CD14-positive monocyte (primary cell): ENCODE data around the gene FOXG1. TPM values are rescaled to one million over a fixed set of nuclear protein-coding genes. Genes with fewer than 3 reads are reported as not detected.

Experiments
- DNase-seq, 3 donors: peaks; one replicate each; pipeline ENCODE4 v3.0.0-alpha.2; 2011 to 2022
- H2AFZ ChIP-seq: 2 replicates; pipeline ENCODE4 v1.6.0; 2012; ENCODE audit warnings: mild to moderate bottlenecking, low read depth, low read length, inconsistent platforms; ENCODE audit not compliant: insufficient read depth, poor library complexity, severe bottlenecking
- H3K27ac ChIP-seq, 2 donors: 1 replicate in 1 of 2; 2 replicates in 1 of 2; pipeline ENCODE4 v1.5.1; 2012 to 2013; ENCODE audit warnings: low read length in 2 of 2, control low read depth in 1 of 2, inconsistent platforms in 1 of 2, low read depth in 1 of 2, mild to moderate bottlenecking in 1 of 2
- H3K27me3 ChIP-seq, 2 donors: one replicate each; pipeline versions ENCODE4 v1.6.0 to v1.6.1; 2011 to 2013; ENCODE audit warnings: low read length in 2 of 2; ENCODE audit not compliant: control insufficient read depth in 2 of 2, insufficient read depth in 2 of 2
- H3K36me3 ChIP-seq, 2 donors: replicated peaks in 1 of 2; 1 replicate in 1 of 2; 2 replicates in 1 of 2; pipeline versions ENCODE4 v1.5.1 to v1.6.1; 2012 to 2013; ENCODE audit warnings: low read length in 2 of 2, control low read depth in 1 of 2, inconsistent platforms in 1 of 2, mild to moderate bottlenecking in 1 of 2; ENCODE audit not compliant: insufficient read depth in 2 of 2, control insufficient read depth in 1 of 2
- H3K4me1 ChIP-seq, 2 donors: 1 replicate in 1 of 2; 2 replicates in 1 of 2; pipeline versions ENCODE4 v1.5.1 to v1.6.1; 2012 to 2013; ENCODE audit warnings: low read length in 2 of 2, control low read depth in 1 of 2, inconsistent platforms in 1 of 2, mild to moderate bottlenecking in 1 of 2, moderate library complexity in 1 of 2; ENCODE audit not compliant: insufficient read depth in 2 of 2, control insufficient read depth in 1 of 2
- H3K4me2 ChIP-seq: replicated peaks from 2 replicates; pipeline ENCODE3; 2012; ENCODE audit warnings: low read length, moderate library complexity, mild to moderate bottlenecking; ENCODE audit not compliant: poor library complexity, severe bottlenecking; ENCODE audit errors: extremely low read depth
- H3K4me3 ChIP-seq, 3 experiments: fragments of 200-600 bp in 1 of 3; sonication (generic) in 1 of 3; replicated peaks in 1 of 3; 1 replicate in 2 of 3; 2 replicates in 1 of 3; pipeline ENCODE4 v1.5.1; 2011 to 2013; ENCODE audit warnings: low read length in 3 of 3, mild to moderate bottlenecking in 3 of 3, control low read depth in 2 of 3, low read depth in 2 of 3, inconsistent platforms in 1 of 3, moderate library complexity in 1 of 3
- H3K79me2 ChIP-seq: 2 replicates; pipeline ENCODE4 v1.6.0; 2012; ENCODE audit warnings: mild to moderate bottlenecking, control low read depth, inconsistent platforms, low read length, moderate library complexity; ENCODE audit not compliant: insufficient read depth
- H3K9ac ChIP-seq: 2 replicates; pipeline ENCODE4 v1.6.0; 2017; ENCODE audit warnings: low read length, mild to moderate bottlenecking; ENCODE audit not compliant: insufficient read depth, poor library complexity, severe bottlenecking
- H3K9me3 ChIP-seq, 2 donors: replicated peaks in 1 of 2; 1 replicate in 1 of 2; 2 replicates in 1 of 2; pipeline versions ENCODE4 v1.5.1 to v1.6.1; 2012 to 2013; ENCODE audit warnings: low read length in 2 of 2, control low read depth in 1 of 2; ENCODE audit not compliant: control insufficient read depth in 1 of 2, insufficient read depth in 1 of 2
- H4K20me1 ChIP-seq: 2 replicates; pipeline ENCODE4 v1.6.0; 2012; ENCODE audit warnings: mild to moderate bottlenecking, low read length, control low read depth, moderate library complexity; ENCODE audit not compliant: insufficient read depth
- H3K27ac Mint-ChIP-seq, 7 donors: one replicate each; pipeline ENCODE4 v1.8.0; 2020; ENCODE audit warnings: mild to moderate bottlenecking in 7 of 7, mixed read lengths in 7 of 7, moderate library complexity in 6 of 7, inconsistent platforms in 2 of 7
- H3K27me3 Mint-ChIP-seq, 3 donors: one replicate each; pipeline ENCODE4 v1.8.0; 2021 to 2022; ENCODE audit warnings: low read depth in 3 of 3, mild to moderate bottlenecking in 3 of 3, mixed read lengths in 3 of 3, moderate library complexity in 3 of 3, inconsistent platforms in 1 of 3
- H3K36me3 Mint-ChIP-seq, 2 donors: one replicate each; pipeline ENCODE4 v1.8.0; 2020; ENCODE audit warnings: mixed read lengths in 2 of 2, inconsistent platforms in 1 of 2, mild to moderate bottlenecking in 1 of 2
- H3K4me1 Mint-ChIP-seq: one replicate; pipeline ENCODE4 v1.8.0; 2020; ENCODE audit warnings: mild to moderate bottlenecking, mixed read lengths
- H3K4me3 Mint-ChIP-seq, 2 donors: one replicate each; pipeline ENCODE4 v1.8.0; 2020; ENCODE audit warnings: mild to moderate bottlenecking in 2 of 2, mixed read lengths in 2 of 2, moderate library complexity in 1 of 2
- H3K9me3 Mint-ChIP-seq, 7 donors: one replicate each; pipeline ENCODE4 v1.8.0; 2020 to 2022; ENCODE audit warnings: mixed read lengths in 7 of 7, mild to moderate bottlenecking in 6 of 7, moderate library complexity in 6 of 7, inconsistent platforms in 2 of 7
- WGBS: methylation state at CpG from one replicate; pipeline ENCODE4 v1.1.5; 2013; ENCODE audit warnings: missing lambda C conversion rate; ENCODE audit not compliant: insufficient coverage; 5-methylcytosine and 5-hydroxymethylcytosine counted together
- intact Hi-C, 2 donors: fragments of 100-400 bp; cut with micrococcal nuclease; formaldehyde crosslinking; loops; one replicate each; pipeline versions ENCODE4 v1.15.0 to v1.15.1; 2023
- polyA plus RNA-seq, 3 donors: library from polyadenylated mRNA; depleted of rRNA in 1 of 3; unstranded in 2 of 3; stranded (reverse) in 1 of 3; fragments of 300-500 nt in 2 of 3; fragments of >200 nt in 1 of 3; fragmentation: Illumina TruSeq in 2 of 3; gene quantifications; 1 replicate in 2 of 3; 2 replicates in 1 of 3; pipeline ENCODE4 v1.2.3, GENCODE V29; 2012 to 2021
- TF ChIP-seq, protein P1 (sequence below): fragments of 200-600 bp; IDR thresholded peaks from one replicate; pipeline ENCODE4 v1.8.0; 2022; ENCODE audit warnings: antibody characterized with exemption, mild to moderate bottlenecking

The FOXG1 gene
- polyA plus RNA-seq, 3 donors, result not detected

DNA sequence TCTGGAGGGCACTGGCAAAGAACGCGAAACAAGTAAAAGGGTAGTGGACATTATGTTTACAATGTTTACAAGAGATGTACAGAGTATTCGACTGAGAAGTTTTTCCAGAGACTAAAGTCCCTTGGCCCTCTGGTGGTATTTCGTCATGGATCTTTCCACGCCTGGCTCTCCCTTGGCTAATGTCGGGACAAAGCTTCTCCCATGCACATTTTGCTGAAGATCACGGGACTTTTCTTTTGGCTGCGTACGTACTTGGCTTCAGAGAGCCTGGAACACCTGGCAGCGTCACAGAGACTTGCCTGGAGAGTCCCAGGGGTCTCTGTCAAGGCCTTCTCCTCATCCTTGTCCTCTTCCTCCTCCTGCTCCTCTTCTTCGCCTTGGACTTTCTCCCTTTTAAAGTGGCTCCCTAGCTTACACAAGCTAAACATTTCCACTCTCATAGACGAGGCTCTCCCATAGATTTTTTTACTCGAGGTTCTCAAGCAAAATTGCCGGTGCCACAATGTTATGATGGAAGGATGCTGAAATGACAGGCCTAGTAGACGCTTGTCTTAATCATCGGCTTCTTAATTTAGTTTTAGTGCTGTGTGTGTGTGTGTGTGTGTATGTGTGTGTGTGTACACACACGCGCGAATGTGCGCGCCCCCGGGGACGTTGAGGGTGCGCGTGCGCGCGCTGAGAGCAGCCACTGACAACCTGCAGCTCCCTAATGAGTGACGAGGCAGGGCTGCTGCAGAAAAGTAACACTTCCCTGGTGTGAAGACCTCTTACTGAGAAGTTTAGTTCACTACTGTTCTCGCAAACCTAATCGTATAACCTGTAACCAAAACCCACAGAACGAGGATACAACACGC lies 4.9 kb upstream of the FOXG1 start:
- Mint-ChIP-seq H3K27ac (no peak overlapping the region), H3K9me3 (peaks cover 0 to 55% (median 30%) of the 10 kb centered on the region in 7 donors), H3K27me3 (peaks cover 91 to 96% (median 95%) of the 10 kb centered on the region in 3 donors), H3K36me3 (peaks cover 0 to 3% of the 10 kb centered on the region in 2 donors), H3K4me3 (peak overlapping the region in 1 of 2 donors; percentile 64), H3K4me1 (peaks cover 10% of the 10 kb centered on the region)
- no peak overlapping the region for H3K4me3 ChIP-seq
- H3K27ac ChIP-seq, result no peak overlapping the region
- H3K27me3 ChIP-seq, result peaks cover 96 to 99% of the 10 kb centered on the region in 2 donors
- H3K79me2 ChIP-seq, result no peaks in the 10 kb centered on the region
- intact Hi-C loops, result no loop called here
- H3K9ac ChIP-seq, result no peak overlapping the region
- WGBS, result 9% methylated on average over 22 of the region's 33 CpGs
- H2AFZ ChIP-seq, result no peak overlapping the region
- no peaks in the 10 kb centered on the region for H4K20me1 ChIP-seq
- H3K9me3 ChIP-seq, result peaks cover 6 to 66% of the 10 kb centered on the region in 2 donors
- TF ChIP-seq, protein P1, sequence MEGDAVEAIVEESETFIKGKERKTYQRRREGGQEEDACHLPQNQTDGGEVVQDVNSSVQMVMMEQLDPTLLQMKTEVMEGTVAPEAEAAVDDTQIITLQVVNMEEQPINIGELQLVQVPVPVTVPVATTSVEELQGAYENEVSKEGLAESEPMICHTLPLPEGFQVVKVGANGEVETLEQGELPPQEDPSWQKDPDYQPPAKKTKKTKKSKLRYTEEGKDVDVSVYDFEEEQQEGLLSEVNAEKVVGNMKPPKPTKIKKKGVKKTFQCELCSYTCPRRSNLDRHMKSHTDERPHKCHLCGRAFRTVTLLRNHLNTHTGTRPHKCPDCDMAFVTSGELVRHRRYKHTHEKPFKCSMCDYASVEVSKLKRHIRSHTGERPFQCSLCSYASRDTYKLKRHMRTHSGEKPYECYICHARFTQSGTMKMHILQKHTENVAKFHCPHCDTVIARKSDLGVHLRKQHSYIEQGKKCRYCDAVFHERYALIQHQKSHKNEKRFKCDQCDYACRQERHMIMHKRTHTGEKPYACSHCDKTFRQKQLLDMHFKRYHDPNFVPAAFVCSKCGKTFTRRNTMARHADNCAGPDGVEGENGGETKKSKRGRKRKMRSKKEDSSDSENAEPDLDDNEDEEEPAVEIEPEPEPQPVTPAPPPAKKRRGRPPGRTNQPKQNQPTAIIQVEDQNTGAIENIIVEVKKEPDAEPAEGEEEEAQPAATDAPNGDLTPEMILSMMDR, result no peak
- DNase-seq, result no peak
- H3K36me3 ChIP-seq, result no peaks in the 10 kb centered on the region
- H3K4me1 ChIP-seq, result no peaks in the 10 kb centered on the region
- H3K4me2 ChIP-seq, result no peak overlapping the region

DNA sequence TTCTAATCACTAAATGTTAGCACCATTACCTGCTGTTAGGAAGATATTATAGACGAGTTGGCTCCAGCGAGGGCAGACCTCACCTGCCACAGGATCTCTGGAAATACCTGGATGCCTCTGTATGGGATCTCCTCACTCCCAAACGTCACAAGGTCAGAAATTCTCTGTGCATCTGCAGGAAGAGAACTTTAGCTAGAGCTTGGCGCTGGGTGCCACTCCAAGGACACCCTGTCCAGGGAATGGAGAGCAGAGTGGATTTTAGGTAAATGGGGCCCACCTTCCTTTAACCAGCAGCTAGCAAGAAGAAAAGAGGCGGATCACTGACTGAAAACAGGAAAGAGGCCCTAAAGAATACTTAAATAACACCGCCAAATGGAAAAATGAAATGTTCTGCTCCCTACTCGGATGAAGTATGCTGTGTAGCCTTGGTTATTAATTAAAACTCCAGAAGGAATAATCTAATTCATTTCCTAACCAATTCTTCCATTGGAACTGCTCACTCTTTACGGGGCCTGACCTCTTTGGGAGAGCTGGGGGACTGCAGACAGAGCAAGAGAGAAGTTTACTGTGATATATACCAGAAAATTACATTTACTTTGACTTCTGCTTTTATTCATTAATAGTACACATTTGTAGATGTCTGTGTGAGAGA lies 4.2 kb upstream of the FOXG1 start:
- Histone ChIP-seq H3K4me1 (no peaks in the 10 kb centered on the region), H3K36me3 (no peaks in the 10 kb centered on the region), H3K27ac (no peak overlapping the region), H3K4me2 (no peak overlapping the region), H3K27me3 (peaks cover 89 to 94% of the 10 kb centered on the region in 2 donors), H2AFZ (no peak overlapping the region), H3K79me2 (no peaks in the 10 kb centered on the region), H3K9me3 (peaks cover 6 to 60% of the 10 kb centered on the region in 2 donors), H4K20me1 (no peaks in the 10 kb centered on the region), H3K4me3 (no peak overlapping the region), H3K9ac (no peak overlapping the region)
- Mint-ChIP-seq H3K27ac (peak overlapping the region in 1 of 7 donors; percentile 36), H3K9me3 (peaks cover 0 to 58% (median 32%) of the 10 kb centered on the region in 7 donors), H3K4me3 (peak overlapping the region in 1 of 2 donors; percentile 64), H3K4me1 (peaks cover 12% of the 10 kb centered on the region), H3K27me3 (peaks cover 86 to 94% (median 94%) of the 10 kb centered on the region in 3 donors), H3K36me3 (peaks cover 3% of the 10 kb centered on the region in 2 donors)
- whole genome bisulfite sequencing, result 10% methylated on average over 2 of the region's 8 CpGs
- intact Hi-C loops, result no loop called here
- TF ChIP-seq, protein P1, result no peak
- no peak for DNase-seq
